ENCODE data around the gene SYT9.

GRCh38 chr11:7239877-7240276, 11.8 kb upstream of the SYT9 start:
- TF ChIP-seq CTCF (IDR thresholded peaks at IDR 0.05) (no peak), CHD2 (IDR thresholded peaks at IDR 0.05; ENCODE audit: low read length, partially characterized antibody) (no peak), MXI1 (IDR thresholded peaks at IDR 0.05; ENCODE audit: low read depth, low read length) (no peak), EZH2phosphoT487 (IDR thresholded peaks at IDR 0.05; ENCODE audit: borderline replicate concordance, low read depth) (no peak), YY1 (IDR thresholded peaks at IDR 0.05; ENCODE audit: low read depth) (no peak), EP300 (IDR thresholded peaks at IDR 0.05; ENCODE audit: borderline replicate concordance in 1 of 2, low read depth in 1 of 2, low read length in 1 of 2) (no peak), TAF1 (IDR thresholded peaks at IDR 0.05; ENCODE audit: borderline replicate concordance, low read depth, low read length) (no peak), RAD21 (IDR thresholded peaks at IDR 0.05; ENCODE audit: low read length) (no peak)
- TF ChIP-seq, protein P1, sequence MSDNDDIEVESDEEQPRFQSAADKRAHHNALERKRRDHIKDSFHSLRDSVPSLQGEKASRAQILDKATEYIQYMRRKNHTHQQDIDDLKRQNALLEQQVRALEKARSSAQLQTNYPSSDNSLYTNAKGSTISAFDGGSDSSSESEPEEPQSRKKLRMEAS (IDR thresholded peaks at IDR 0.05; ENCODE audit: low read depth), result no peak
